HepG2 (cell line): ENCODE data around the gene ASH1L. TPM values are rescaled to one million over a fixed set of nuclear protein-coding genes. Genes with fewer than 3 reads are reported as not detected.
A peak's percentile ranks its signal among the peaks of the same experiment; 100 is the strongest.

Source experiments
- AKNA ChIP-seq: sonication (generic); formaldehyde crosslinking; IDR thresholded peaks from 2 replicates; pipeline ENCODE4 v1.4.0; 2020; ENCODE audit warnings: missing genetic modification reagents, borderline replicate concordance
- CBX1 ChIP-seq: IDR thresholded peaks from one replicate; pipeline ENCODE4 v1.6.1; 2016; ENCODE audit warnings: antibody characterized with exemption, low read depth
- FIP1L1 ChIP-seq: fragments of 200-400 bp; formaldehyde crosslinking; IDR thresholded peaks from 2 replicates; pipeline ENCODE4 v1.6.1; 2018; ENCODE audit warnings: low read depth, mild to moderate bottlenecking, low read length, moderate library complexity, borderline replicate concordance; ENCODE audit not compliant: insufficient read depth
- GATAD2A ChIP-seq: IDR thresholded peaks from 2 replicates; pipeline ENCODE4 v1.6.1; 2016
- HNF1B ChIP-seq: sonication (generic); formaldehyde crosslinking; IDR thresholded peaks from 2 replicates; pipeline ENCODE4 v1.5.1; 2020; ENCODE audit warnings: mild to moderate bottlenecking, moderate library complexity, missing genetic modification reagents
- HNF4G ChIP-seq, 2 experiments: sonication (generic) in 1 of 2; formaldehyde crosslinking in 1 of 2; IDR thresholded peaks; 2 replicates each; pipeline versions ENCODE4 v1.4.0 to v1.6.1; 2011 to 2020; ENCODE audit warnings: borderline replicate concordance in 2 of 2, low read depth in 2 of 2, mild to moderate bottlenecking in 2 of 2, low read length in 1 of 2, missing genetic modification reagents in 1 of 2, moderate library complexity in 1 of 2
- IRF2 ChIP-seq: IDR thresholded peaks from 2 replicates; pipeline ENCODE4 v1.6.1; 2018; ENCODE audit warnings: missing genetic modification reagents, missing compliant biosample characterization
- JUNB ChIP-seq: sonication (generic); formaldehyde crosslinking; IDR thresholded peaks from 2 replicates; pipeline ENCODE4 v1.8.0; 2022; ENCODE audit warnings: missing genetic modification reagents, mild to moderate bottlenecking, borderline replicate concordance
- POLR2G ChIP-seq: fragments of 200-400 bp; formaldehyde crosslinking; IDR thresholded peaks from 2 replicates; pipeline ENCODE4 v1.6.1; 2018; ENCODE audit warnings: mild to moderate bottlenecking, low read depth, low read length, moderate library complexity
- SYNCRIP ChIP-seq: fragments of 200-400 bp; formaldehyde crosslinking; IDR thresholded peaks from 2 replicates; pipeline ENCODE4 v1.6.1; 2018; ENCODE audit warnings: mild to moderate bottlenecking, low read depth, low read length; ENCODE audit not compliant: insufficient read depth
- TFDP1 ChIP-seq: IDR thresholded peaks from 2 replicates; pipeline ENCODE4 v1.6.1; 2016; ENCODE audit warnings: missing compliant biosample characterization, missing genetic modification reagents, borderline replicate concordance
- ZKSCAN1 ChIP-seq: fragments of 150-350 bp; IDR thresholded peaks from 2 replicates; pipeline ENCODE4 v1.6.1; 2014; ENCODE audit warnings: low read length
- ZNF160 ChIP-seq: sonication (generic); formaldehyde crosslinking; IDR thresholded peaks from 2 replicates; pipeline ENCODE4 v1.8.0; 2022; ENCODE audit warnings: mild to moderate bottlenecking, inconsistent platforms, missing genetic modification reagents
- ZNF329 ChIP-seq: sonication (generic); formaldehyde crosslinking; IDR thresholded peaks from 2 replicates; pipeline ENCODE4 v1.9.0; 2021; ENCODE audit warnings: low read depth, mild to moderate bottlenecking, missing genetic modification reagents
- ZNF547 ChIP-seq: sonication (generic); formaldehyde crosslinking; IDR thresholded peaks from 2 replicates; pipeline ENCODE4 v1.5.1; 2020; ENCODE audit warnings: mild to moderate bottlenecking, missing genetic modification reagents
- ZNF563 ChIP-seq: sonication (generic); formaldehyde crosslinking; IDR thresholded peaks from 2 replicates; pipeline ENCODE4 v1.8.0; 2022; ENCODE audit warnings: mild to moderate bottlenecking, moderate library complexity, missing genetic modification reagents
- ZNF644 ChIP-seq: IDR thresholded peaks from 2 replicates; pipeline ENCODE4 v1.6.1; 2016; ENCODE audit warnings: low read depth
- polyA plus RNA-seq, 8 experiments: library from polyadenylated mRNA; depleted of rRNA in 3 of 8; stranded (reverse) in 7 of 8; unstranded in 1 of 8; fragments of >200 nt; fragmentation: Illumina TruSeq in 4 of 8; extraction: Trizol in 4 of 8; gene quantifications; 2 replicates each; pipeline versions ENCODE4 v1.2.1 to v1.2.3, GENCODE V29; 2011 to 2016; ENCODE audit warnings: low read depth in 4 of 8, missing spikeins in 1 of 8, mixed read lengths in 1 of 8; ENCODE audit not compliant: insufficient read depth in 1 of 8
- total RNA-seq, 5 experiments: library from RNA; depleted of rRNA; stranded (reverse); fragments of >200 nt; fragmentation: Illumina TruSeq; extraction: Trizol; gene quantifications; 2 replicates each; pipeline ENCODE4 v1.2.3, GENCODE V29; 2016; ENCODE audit warnings: low read depth in 1 of 5

ASH1L gene
- total and polyA plus RNA-seq, 2 of the 13 experiments (the other 11 are each of a cell fraction or from before 2014, with no cell fraction given) = 10.2 to 15.3 TPM

- TF ChIP-seq ZNF563 (CRISPR knock-in tag) (peak; percentile 42; the same call in 1 of the 2 replicates), FIP1L1 (no peak), TFDP1 (CRISPR knock-in tag) (0 out of 2 replicates have a peak, but pooled peaks have one; percentile 19), HNF4G (IDR thresholded peaks at IDR 0.05; ENCODE audit: borderline replicate concordance, low read depth, low read length) (peak; percentile 7; the same call in 1 of the 2 replicates), HNF4G (CRISPR knock-in tag; IDR thresholded peaks at IDR 0.05; ENCODE audit: borderline replicate concordance, low read depth) (no peak), HNF1B (CRISPR knock-in tag) (peak; percentile 63), ZNF160 (CRISPR knock-in tag) (0 out of 2 replicates have a peak, but pooled peaks have one; percentile 35), GATAD2A (CRISPR knock-in tag) (peak; percentile 14; the same call in 1 of the 2 replicates), JUNB (CRISPR knock-in tag) (no peak; the same call in 1 of the 2 replicates), ZNF644 (CRISPR knock-in tag) (no peak), ZKSCAN1 (no peak), ZNF329 (no peak), CBX1 (peak; percentile 4), POLR2G (peak; percentile 30; the same call in 1 of the 2 replicates), ZNF547 (CRISPR knock-in tag) (no peak), AKNA (CRISPR knock-in tag) (0 out of 2 replicates have a peak, but pooled peaks have one; percentile 71), IRF2 (CRISPR knock-in tag) (no peak), SYNCRIP (no peak)
Observed at GRCh38 chr1:155324717-155325602, 237.6 kb downstream of the ASH1L start (continued).
